ENCODE measurements around the gene KREMEN1.

GRCh38 chr22:29209624-29209929 is 136.7 kb downstream of the KREMEN1 start:
- TF ChIP-seq CTCF (IDR thresholded peaks at IDR 0.05; ENCODE audit: poor library complexity) (no peak), EZH2phosphoT487 (IDR thresholded peaks at IDR 0.05; ENCODE audit: low read depth, severe bottlenecking, unreplicated experiment) (no peak)
